AG04450 (cell line): ENCODE results near the gene RANGAP1. TPM values are rescaled to one million over a fixed set of nuclear protein-coding genes. Genes with fewer than 3 reads are reported as not detected.

Source experiments
- polyA plus RNA-seq: library from polyadenylated mRNA; depleted of rRNA; stranded (reverse); fragments of >200 nt; gene quantifications from 2 replicates; pipeline ENCODE4 v1.2.3, GENCODE V29; 2011; rRNA removed
- small RNA-seq: library from RNA; depleted of rRNA; stranded (forward); fragments of <200 nt; gene quantifications from one replicate; pipeline ENCODE3, GENCODE V24; 2012; ENCODE audit warnings: low read depth; ENCODE audit not compliant: insufficient read length

Gene RANGAP1
- polyA plus RNA-seq, 1 experiment, result 75.8 TPM

Small RNAs within 50 kb of the gene (small RNA-seq; reads per million reads assigned to genes)
- gene MIR6889, result not detected

Other genes starting within 250 kb of the RANGAP1 start
- 19.6 and 28.4 TPM in 2 replicates for gene EP300, start 193.6 kb downstream of the RANGAP1 start, polyA plus RNA-seq
- gene L3MBTL2, start 80.9 kb downstream of the RANGAP1 start, polyA plus RNA-seq, result 19.1 and 19.8 TPM in 2 replicates
- gene CHADL, start 45.3 kb downstream of the RANGAP1 start, polyA plus RNA-seq, result 0.24 and 0.65 TPM in 2 replicates
- gene ZC3H7B, start 15.3 kb upstream of the RANGAP1 start, polyA plus RNA-seq, result 55.3 and 68.7 TPM in 2 replicates
- 13.7 and 18.3 TPM in 2 replicates for gene TEF, start 95.8 kb upstream of the RANGAP1 start, polyA plus RNA-seq
- gene TOB2, start 160.6 kb upstream of the RANGAP1 start, polyA plus RNA-seq, result 25.9 and 27.0 TPM in 2 replicates
- 47.9 and 53.8 TPM in 2 replicates for gene PHF5A, start 182.5 kb upstream of the RANGAP1 start, polyA plus RNA-seq
- gene ACO2, start 182.9 kb upstream of the RANGAP1 start, polyA plus RNA-seq, result 32.2 and 44.4 TPM in 2 replicates